ENCODE results near the gene FGF8.

GRCh38 chr10:101781655-101781983, 5.7 kb upstream of the FGF8 start:
- TF ChIP-seq EZH2 (IDR thresholded peaks at IDR 0.05; ENCODE audit: insufficient read depth, poor library complexity, severe bottlenecking), result no peak
- no peak for TF ChIP-seq EZH2phosphoT487 (IDR thresholded peaks at IDR 0.05; ENCODE audit: insufficient read depth, low read depth)
